Putamen (tissue), 1 donor: ENCODE measurements around the gene CCNJL.

ENCODE experiments used
- DNase-seq: peaks from one replicate; pipeline ENCODE4 v3.0.0-alpha.2; 2016; ENCODE audit warnings: low spot score

The CCNJL gene

GRCh38 chr5:160333721-160334120, 21.4 kb upstream of the CCNJL start:
- DNase-seq, result no peak

- DNase-seq, result no peak
These were observed 17.8 kb upstream of the CCNJL start for GRCh38 chr5:160330212-160330611.

- DNase-seq, result no peak
These were observed 15.5 kb upstream of the CCNJL start for GRCh38 chr5:160327818-160328217.

GRCh38 chr5:160326981-160327380, 14.6 kb upstream of the CCNJL start:
- no peak for DNase-seq

GRCh38 chr5:160325716-160326115, 13.4 kb upstream of the CCNJL start:
- no peak for DNase-seq

GRCh38 chr5:160324886-160325285, 12.5 kb upstream of the CCNJL start:
- no peak for DNase-seq

DNA sequence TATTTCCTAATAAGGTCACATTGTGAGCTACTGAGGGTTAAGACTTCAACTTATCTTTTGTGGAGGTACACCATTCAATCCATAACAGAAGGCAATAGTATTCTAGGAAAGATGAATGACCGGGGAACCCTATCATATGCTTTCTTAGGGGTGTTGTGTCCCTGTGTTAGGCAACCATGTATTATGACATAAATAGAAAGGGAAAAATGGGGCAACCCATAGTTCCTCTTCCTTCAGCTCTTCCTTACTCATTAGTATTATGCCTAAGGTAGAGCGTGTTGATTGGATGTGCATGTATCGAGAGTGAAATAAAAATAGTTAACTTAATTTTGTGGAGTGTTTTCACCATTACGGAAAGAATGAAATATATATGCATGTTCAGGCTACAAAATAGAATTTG, 6.0 kb upstream of the CCNJL start:
- DNase-seq, result no peak

GRCh38 chr5:160317434-160317833, 5.1 kb upstream of the CCNJL start:
- DNase-seq, result no peak

DNA sequence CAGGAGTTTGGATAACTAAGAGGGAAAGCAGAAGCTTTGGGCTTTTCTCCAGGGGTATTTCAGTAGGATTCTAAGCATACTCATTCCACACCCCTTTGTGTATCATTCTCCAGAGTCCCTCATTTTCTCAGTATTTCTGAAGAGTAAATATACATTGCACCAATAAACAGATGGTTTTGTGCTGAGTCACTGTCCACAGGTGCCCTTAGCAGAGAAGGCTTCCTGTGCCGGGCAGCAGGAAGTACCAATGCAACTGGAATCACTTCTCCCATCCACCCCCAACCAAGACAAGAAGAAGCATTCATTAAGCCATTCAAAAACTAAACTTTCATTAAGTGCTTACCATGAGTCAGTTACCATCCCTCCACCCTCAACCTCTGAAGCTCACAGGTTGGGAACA, 3.6 kb upstream of the CCNJL start:
- no peak for DNase-seq

DNA sequence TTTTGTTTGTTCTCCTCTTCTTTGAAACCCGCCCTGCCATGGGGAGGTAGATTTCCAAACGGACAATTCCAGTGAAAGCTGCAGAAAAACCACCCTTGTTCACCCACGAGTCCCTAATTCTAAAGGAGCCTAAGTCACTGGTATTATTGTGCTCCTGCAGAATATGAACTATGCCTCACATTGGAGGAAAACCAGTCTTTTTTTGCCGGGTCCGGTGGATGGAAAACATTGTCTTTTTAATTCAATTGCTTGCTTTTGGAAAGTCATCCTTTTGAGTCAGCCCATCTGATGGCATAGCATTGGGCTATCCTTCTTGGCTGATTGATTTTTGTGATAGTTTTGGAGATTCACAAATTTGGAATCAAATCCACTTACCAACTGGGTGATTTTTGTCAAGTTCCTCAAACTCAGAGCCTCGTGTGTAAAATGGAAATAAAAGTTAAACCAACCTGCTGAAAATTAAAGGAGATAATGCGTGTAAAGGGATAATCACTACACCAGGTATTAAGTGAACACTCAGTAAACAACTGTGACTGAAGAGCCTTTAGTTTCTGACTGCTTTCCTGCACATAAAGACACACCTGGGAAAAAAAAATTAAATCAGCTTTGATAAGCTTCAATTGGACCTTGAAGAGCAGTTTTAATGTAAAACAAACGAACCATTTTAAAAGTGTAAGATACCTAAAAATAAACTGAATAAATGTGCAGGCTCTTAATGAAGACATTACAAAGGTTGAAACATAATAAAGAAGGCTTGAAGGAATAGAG, 780 bp upstream of the CCNJL start:
- DNase-seq, result peak; percentile 3

GRCh38 chr5:160311491-160312133, 752 bp downstream of the CCNJL start:
- DNase-seq, result no peak

DNA sequence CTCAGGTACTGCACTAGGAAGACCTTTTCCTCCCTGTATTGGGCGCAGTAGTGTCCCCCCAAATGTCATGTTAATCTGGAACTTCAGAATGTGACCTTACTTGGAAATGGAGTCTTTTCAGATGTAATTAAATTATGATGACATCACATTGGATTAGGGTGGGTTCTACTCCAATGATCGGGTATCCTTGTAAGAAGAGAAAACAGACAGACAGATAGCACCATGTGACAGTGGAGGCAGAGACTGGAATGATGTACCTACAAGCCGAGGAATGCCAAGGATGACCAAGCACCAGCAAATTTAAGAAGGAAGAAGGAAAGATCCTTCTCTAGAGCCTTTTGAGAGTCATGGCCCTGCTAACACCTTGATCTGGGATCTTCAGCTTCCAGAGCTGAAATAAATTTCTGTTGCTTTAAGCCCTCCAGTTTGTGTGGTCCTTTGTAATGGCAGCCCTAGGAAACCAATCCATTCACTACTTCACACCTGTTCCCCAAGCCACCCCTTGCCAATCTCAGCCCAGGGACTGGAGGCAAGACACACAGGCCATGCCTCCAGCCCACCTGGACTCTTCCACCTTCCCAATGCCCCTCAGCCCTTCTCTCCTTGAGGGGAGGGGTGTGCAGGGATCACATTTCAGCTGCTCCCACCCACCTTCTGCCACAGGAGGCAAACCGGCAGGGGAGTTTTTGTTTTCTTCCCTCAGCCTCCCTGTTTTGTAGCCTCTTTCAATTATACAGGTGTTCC, 1.6 kb downstream of the CCNJL start:
- no peak for DNase-seq

- DNase-seq, result no peak
These were observed 2.2 kb downstream of the CCNJL start for GRCh38 chr5:160310140-160310539.

- no peak for DNase-seq
These were observed 5.7 kb downstream of the CCNJL start for GRCh38 chr5:160306696-160307095.

DNA sequence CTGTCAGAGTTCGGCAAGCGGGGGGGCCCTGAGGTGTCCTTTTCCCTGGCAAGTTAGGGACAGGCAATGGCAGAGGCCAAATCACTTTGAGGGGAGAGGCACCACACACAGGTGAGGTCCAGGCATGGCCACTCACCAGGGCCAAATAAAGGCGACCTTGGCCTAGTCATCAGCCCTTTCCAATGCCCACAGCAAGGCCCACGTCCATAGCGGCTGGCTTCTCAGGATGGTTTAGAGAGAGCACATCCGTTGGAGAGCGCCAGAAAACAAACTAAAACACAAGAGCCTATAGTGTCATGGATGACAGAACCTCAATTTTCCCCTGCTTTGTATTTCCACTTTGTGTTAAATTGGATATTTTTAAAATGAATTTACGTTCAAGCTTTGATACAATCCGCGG, 7.0 kb downstream of the CCNJL start:
- no peak for DNase-seq

GRCh38 chr5:160303690-160304089, 8.7 kb downstream of the CCNJL start:
- DNase-seq, result no peak

GRCh38 chr5:160298189-160298588, 14.2 kb downstream of the CCNJL start:
- no peak for DNase-seq

DNA sequence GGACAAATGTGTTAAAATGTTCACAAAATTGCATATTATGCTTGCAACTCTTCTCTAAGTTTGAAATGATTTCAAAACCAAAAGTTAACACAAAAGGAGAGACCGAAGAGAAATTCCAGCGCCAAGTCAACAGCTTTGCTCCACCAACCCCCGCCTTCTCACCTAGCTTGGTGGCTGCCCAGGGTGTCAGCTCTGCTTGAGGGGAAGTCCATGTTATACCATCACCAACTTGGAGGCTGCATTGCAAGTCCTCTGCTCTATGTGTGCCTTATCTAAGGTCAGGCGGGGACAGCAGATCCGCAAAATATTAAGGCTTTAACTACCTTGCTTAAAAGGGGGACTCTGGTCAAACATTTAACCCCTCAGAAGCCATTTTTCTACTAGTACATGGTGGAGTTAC, 14.6 kb downstream of the CCNJL start:
- no peak for DNase-seq

- DNase-seq, result no peak
These were observed 15.4 kb downstream of the CCNJL start for GRCh38 chr5:160297004-160297403.

DNA sequence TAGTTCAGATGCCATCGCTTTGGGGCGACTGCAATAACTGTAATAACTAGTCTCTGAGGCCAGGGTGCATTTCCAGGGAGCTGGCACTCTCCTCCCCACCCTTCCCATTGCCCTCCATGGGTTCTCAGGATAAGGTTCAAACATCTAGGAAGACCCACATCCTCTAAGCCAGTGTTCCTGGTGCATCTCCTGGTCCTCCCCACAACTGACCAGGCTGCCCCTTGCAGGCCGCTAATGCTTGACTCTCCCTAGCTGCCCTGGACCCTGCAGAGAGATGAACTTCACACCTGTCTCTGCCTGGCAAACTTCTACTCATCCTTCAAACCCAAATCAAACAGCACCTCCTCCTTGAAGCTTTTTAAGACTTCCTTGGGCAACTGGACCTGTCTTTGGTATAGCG, 15.9 kb downstream of the CCNJL start:
- DNase-seq, result no peak

- no peak for DNase-seq
These were observed 18.3 kb downstream of the CCNJL start for GRCh38 chr5:160293901-160294561.

DNA sequence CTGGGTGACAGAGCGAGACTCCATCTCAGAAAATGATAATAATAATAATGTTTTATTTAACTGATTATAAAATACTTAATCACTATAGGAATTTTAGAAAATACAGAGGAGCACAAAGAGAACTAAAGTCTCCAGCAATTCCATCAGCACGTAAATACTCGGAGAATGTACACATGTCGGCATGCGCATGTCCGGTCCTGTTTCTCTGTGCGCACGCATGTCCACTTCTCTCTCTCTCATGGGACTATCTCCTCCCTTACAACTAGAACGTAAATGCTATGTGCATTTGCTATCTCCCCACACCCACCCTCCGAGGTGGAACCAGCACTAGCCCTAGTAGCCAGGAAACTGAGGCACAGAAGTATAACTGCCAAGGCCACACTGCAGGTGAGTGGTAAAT, 19.0 kb downstream of the CCNJL start:
- no peak for DNase-seq

GRCh38 chr5:160291467-160291866, 20.9 kb downstream of the CCNJL start:
- DNase-seq, result no peak
